Epithelial cell of esophagus (primary cell): ENCODE data around the gene PDE4B.
"Not testable (repeated sequence)": the region's sequence is repeated elsewhere in the genome, so short reads cannot be mapped to it uniquely, and the experiment has no call there.

Experiments
- DNase-seq: peaks from one replicate; pipeline ENCODE4 v3.0.0; 2010; ENCODE audit warnings: low read depth
- H3K4me3 ChIP-seq: 2 replicates; pipeline ENCODE4 v1.5.1; 2011; ENCODE audit warnings: mild to moderate bottlenecking, low read length, control low read depth
- CTCF ChIP-seq: IDR thresholded peaks from 2 replicates; pipeline ENCODE4 v1.5.1; 2011; ENCODE audit warnings: low read depth, mild to moderate bottlenecking, low read length, control low read depth, inconsistent platforms; ENCODE audit not compliant: insufficient read depth; ENCODE audit errors: missing control alignments

The PDE4B gene

GRCh38 chr1:66402194-66402593 lies 609.5 kb downstream of the PDE4B start:
- DNase-seq: no peak
- H3K4me3 ChIP-seq: no peak overlapping the region
- no peak for TF ChIP-seq CTCF

- H3K4me3 ChIP-seq: no peak overlapping the region
Observed at GRCh38 chr1:66403007-66403731, 610.5 kb downstream of the PDE4B start.

GRCh38 chr1:66405061-66405460 lies 612.4 kb downstream of the PDE4B start:
- TF ChIP-seq CTCF: no peak
- no peak overlapping the region for H3K4me3 ChIP-seq
- DNase-seq: no peak

More at GRCh38 chr1:66403007-66403731, 610.5 kb downstream of the PDE4B start:
- DNase-seq: no peak
- no peak for TF ChIP-seq CTCF

GRCh38 chr1:66411449-66411848 lies 618.8 kb downstream of the PDE4B start:
- not testable (repeated sequence) for H3K4me3 ChIP-seq, DNase-seq

GRCh38 chr1:66412704-66413103 lies 620.0 kb downstream of the PDE4B start:
- no peak for TF ChIP-seq CTCF
- DNase-seq: no peak
- no peak overlapping the region for H3K4me3 ChIP-seq

GRCh38 chr1:66413136-66413837 lies 620.6 kb downstream of the PDE4B start:
- H3K4me3 ChIP-seq: no peak overlapping the region
- TF ChIP-seq CTCF: no peak
- DNase-seq: no peak

- no peak for DNase-seq
- no peak for TF ChIP-seq CTCF
- no peak overlapping the region for H3K4me3 ChIP-seq
Observed at GRCh38 chr1:66413838-66414175, 621.1 kb downstream of the PDE4B start.
